Skeletal muscle tissue (tissue), 4 donors: ENCODE results near the gene HABP4. TPM values are rescaled to one million over a fixed set of nuclear protein-coding genes. Genes with fewer than 3 reads are reported as not detected.

Source experiments
- H3K27ac ChIP-seq: one replicate; pipeline ENCODE4 v1.7.0; 2013; ENCODE audit warnings: mild to moderate bottlenecking, low read depth, low read length, inconsistent platforms
- H3K27me3 ChIP-seq, 3 donors: one replicate each; pipeline ENCODE4 v1.7.0; 2013; ENCODE audit warnings: low read length in 3 of 3; ENCODE audit not compliant: control insufficient read depth in 3 of 3, insufficient read depth in 3 of 3
- H3K36me3 ChIP-seq, 3 donors: one replicate each; pipeline ENCODE4 v1.7.0; 2013; ENCODE audit warnings: low read length in 3 of 3; ENCODE audit not compliant: control insufficient read depth in 3 of 3, insufficient read depth in 3 of 3
- H3K4me1 ChIP-seq, 3 donors: one replicate each; pipeline ENCODE4 v1.7.0; 2013; ENCODE audit warnings: low read length in 3 of 3, mild to moderate bottlenecking in 3 of 3; ENCODE audit not compliant: control insufficient read depth in 3 of 3, insufficient read depth in 3 of 3
- H3K4me3 ChIP-seq, 3 donors: one replicate each; pipeline ENCODE4 v1.7.0; 2013; ENCODE audit warnings: low read length in 3 of 3
- H3K9ac ChIP-seq, 3 donors: one replicate each; pipeline ENCODE4 v1.7.0; 2013; ENCODE audit warnings: low read length in 3 of 3, mild to moderate bottlenecking in 3 of 3, moderate library complexity in 2 of 3, low read depth in 1 of 3
- H3K9me3 ChIP-seq, 3 donors: one replicate each; pipeline ENCODE4 v1.7.0; 2013; ENCODE audit warnings: low read length in 3 of 3; ENCODE audit not compliant: control insufficient read depth in 3 of 3
- total RNA-seq: library from RNA; depleted of rRNA; stranded (reverse); fragments of >200 nt; gene quantifications from one replicate; pipeline ENCODE4 v1.2.3, GENCODE V29; 2014
- donor health status: Osteomylitis.

The HABP4 gene
- total RNA-seq, 1 donor from 2014 or later, result 8.4 TPM

DNA sequence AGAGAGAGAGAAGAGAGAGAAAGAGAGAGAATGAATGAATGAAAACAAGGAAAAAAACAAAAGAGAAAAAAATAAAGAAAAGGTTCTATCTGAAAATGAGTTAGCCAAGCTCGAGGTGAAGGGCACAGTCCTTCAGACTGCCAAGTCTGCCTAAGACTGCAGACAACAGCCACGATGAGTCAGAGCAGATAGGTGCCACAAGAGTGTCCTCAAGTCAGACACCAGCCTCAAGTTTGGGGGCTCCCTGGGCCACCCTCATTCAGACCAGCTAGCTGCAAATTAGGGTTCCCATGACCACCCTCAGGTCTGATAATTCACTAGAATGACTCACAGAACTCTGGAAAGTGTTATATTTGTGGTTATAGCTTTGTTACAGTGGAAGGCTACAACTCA lies 13.9 kb upstream of the HABP4 start:
- Histone ChIP-seq H3K9ac (no peak overlapping the region), H3K4me1 (no peaks in the 10 kb centered on the region), H3K9me3 (no peaks in the 10 kb centered on the region), H3K4me3 (no peak overlapping the region), H3K27me3 (no peaks in the 10 kb centered on the region), H3K27ac (no peak overlapping the region), H3K36me3 (no peaks in the 10 kb centered on the region)

DNA sequence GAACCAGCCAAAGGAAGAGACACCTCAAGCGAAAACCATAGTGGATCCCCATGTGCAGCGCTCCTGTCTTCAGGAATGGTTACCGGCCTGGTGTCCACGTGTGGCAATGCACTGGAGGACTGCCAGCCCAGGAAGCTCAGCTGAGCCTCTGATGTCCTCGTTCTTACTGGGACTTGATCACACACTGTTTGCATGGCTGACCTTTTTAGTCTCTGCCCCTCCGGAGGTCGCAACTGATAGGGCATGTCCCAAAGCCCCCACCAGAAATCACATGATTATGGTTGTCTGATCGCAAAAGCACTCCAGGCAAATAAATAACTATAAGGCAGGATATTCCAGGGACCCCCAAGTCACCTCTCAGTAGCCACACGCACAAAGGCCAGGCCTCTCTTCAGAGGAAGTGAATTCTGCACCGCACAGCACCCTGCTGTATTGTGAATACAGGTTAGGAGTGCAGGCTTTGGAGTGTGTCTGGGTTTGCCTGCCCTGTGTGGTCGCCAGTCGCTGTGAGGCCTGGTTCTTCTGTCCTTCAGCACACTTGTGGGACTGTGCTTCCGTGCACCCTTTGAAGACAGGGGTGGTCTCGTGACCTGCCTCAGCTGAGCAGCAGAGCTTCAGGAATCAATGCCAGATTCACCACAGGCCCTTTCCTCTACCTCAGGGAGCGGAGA lies 13.4 kb upstream of the HABP4 start:
- Histone ChIP-seq H3K9me3 (no peaks in the 10 kb centered on the region), H3K27ac (no peak overlapping the region), H3K9ac (no peak overlapping the region), H3K4me3 (no peak overlapping the region), H3K4me1 (no peaks in the 10 kb centered on the region), H3K27me3 (no peaks in the 10 kb centered on the region), H3K36me3 (no peaks in the 10 kb centered on the region)

DNA sequence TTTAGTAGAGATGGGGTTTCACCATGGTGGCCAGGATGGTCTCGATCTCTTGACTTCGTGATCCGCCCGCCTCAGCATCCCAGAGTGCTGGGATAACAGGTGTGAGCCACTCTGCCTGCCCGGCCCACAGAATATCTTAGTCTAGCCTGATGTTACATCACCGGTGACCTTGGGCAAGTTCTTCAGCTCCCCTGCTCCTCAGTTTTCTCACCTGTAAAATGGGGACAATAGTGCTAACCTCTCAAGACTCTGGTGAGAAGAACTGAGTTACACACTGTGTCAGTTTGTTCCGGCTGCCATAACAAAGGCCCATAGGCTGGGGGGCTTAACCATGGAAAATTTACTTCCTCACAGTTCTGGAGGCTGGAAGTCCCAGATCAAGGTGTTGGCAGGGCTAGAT lies 12.5 kb upstream of the HABP4 start:
- Histone ChIP-seq H3K9me3 (no peaks in the 10 kb centered on the region), H3K4me1 (no peaks in the 10 kb centered on the region), H3K36me3 (no peaks in the 10 kb centered on the region), H3K4me3 (no peak overlapping the region), H3K27ac (no peak overlapping the region), H3K9ac (no peak overlapping the region), H3K27me3 (no peaks in the 10 kb centered on the region)

DNA sequence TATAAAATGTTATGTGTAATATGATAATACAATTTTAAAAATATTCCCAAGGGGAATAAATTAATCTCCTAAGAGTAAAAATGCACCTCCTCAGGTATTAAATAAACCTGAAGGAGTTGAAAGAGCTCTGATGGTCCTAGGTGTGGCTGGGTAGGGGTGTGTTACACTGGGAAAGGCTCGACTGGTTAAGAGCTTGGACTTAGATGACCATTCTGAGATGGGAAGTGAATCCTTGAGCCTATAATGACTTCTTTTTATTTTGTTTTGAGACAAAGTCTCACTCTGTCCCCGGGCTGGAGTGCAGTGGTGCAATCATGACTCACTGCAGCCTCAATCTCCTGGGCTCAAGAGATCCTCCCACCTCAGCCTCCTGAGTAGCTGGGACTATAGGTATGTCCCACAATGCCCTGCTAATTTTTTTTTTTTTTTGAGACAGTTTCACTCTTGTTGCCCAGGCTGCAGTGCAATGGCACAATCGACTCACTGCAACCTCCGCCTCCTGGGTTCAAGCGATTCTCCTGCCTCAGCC lies 9.2 kb upstream of the HABP4 start:
- Histone ChIP-seq H3K27ac (no peak overlapping the region), H3K4me3 (no peak overlapping the region), H3K9me3 (no peaks in the 10 kb centered on the region), H3K9ac (no peak overlapping the region), H3K36me3 (no peaks in the 10 kb centered on the region), H3K4me1 (no peaks in the 10 kb centered on the region), H3K27me3 (no peaks in the 10 kb centered on the region)

DNA sequence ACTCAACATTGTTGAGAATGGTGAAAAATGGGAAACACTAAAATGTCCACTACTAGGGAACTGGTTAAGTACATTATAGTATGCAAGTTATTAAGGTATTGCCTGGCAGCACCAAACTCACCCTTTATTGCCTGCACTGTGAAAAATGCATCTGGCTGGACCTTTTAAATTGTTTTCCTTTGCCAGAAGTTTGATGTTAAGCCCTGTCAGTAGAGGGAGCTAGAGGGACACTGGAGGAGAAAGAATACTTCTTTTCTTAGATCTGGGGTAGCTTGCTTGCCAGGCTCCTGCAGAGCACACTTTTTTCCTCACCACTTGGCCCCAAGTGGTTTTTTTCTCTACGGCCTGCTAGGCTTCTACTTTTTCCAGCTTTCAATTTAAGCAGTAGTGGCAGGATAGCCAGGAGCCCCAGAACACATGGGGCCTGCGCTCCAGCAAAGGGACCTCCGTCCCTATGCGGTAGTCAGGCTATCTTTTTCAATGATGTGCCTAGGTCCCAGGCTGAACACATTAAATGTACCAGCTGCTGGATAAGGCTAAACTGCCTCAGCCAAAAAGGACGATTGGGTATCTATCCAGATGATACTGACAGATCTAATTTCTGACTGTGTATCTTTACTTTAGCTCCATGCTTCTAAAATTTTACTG lies 8.0 kb upstream of the HABP4 start:
- no peaks in the 10 kb centered on the region for H3K9me3 ChIP-seq
- no peaks in the 10 kb centered on the region for H3K4me1 ChIP-seq
- H3K9ac ChIP-seq, result no peak overlapping the region
- H3K36me3 ChIP-seq, result no peaks in the 10 kb centered on the region
- H3K27ac ChIP-seq, result no peak overlapping the region
- H3K4me3 ChIP-seq, result no peak overlapping the region
- H3K27me3 ChIP-seq, result no peaks in the 10 kb centered on the region

DNA sequence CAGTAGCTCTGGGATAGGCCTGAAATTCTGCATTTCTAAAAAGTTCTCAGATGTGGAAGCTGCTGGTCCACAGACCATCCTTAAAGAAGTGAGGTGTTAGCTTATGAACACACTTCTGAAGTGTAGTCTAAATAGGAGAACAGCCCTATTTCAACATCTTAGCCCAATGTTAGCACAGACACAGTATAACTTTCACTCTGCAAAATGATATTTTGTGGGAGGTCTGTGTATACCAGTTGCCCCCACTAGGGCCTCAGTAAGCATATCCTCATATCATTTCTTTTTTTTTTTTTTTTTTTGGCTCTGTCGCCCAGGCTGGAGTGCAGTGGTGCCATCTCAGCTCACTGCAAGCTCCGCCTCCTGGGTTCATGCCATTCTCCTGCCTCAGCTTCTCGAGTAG lies 7.5 kb upstream of the HABP4 start:
- H3K4me1 ChIP-seq, result no peaks in the 10 kb centered on the region
- H3K4me3 ChIP-seq, result no peak overlapping the region
- H3K36me3 ChIP-seq, result no peaks in the 10 kb centered on the region
- H3K9ac ChIP-seq, result no peak overlapping the region
- no peaks in the 10 kb centered on the region for H3K27me3 ChIP-seq
- H3K9me3 ChIP-seq, result no peaks in the 10 kb centered on the region
- H3K27ac ChIP-seq, result no peak overlapping the region

DNA sequence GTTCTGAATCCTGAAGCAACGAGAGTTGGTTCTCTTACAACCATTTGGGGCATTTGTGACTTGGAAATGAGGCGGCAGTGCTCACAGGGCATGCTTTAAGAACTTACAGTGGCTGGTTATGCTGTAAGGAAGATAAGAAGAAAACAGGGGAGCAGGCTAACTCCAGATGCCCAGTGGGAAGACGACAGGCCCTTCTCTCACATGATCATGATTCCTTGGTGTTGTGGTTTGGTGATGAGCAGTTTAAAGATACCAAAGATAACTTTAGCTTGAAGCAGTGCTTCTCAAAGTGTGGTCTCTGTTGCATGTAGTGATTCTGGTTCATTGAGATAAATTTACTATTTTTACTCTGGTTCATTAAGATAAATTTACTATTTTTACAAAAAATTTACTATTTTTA lies 2.6 kb upstream of the HABP4 start:
- peaks cover 8 to 12% (median 10%) of the 10 kb centered on the region in 3 donors for H3K4me1 ChIP-seq
- H3K27me3 ChIP-seq, result no peaks in the 10 kb centered on the region
- H3K9me3 ChIP-seq, result no peaks in the 10 kb centered on the region
- H3K27ac ChIP-seq, result no peak overlapping the region
- H3K9ac ChIP-seq, result no peak overlapping the region
- H3K36me3 ChIP-seq, result no peaks in the 10 kb centered on the region
- no peak overlapping the region for H3K4me3 ChIP-seq

DNA sequence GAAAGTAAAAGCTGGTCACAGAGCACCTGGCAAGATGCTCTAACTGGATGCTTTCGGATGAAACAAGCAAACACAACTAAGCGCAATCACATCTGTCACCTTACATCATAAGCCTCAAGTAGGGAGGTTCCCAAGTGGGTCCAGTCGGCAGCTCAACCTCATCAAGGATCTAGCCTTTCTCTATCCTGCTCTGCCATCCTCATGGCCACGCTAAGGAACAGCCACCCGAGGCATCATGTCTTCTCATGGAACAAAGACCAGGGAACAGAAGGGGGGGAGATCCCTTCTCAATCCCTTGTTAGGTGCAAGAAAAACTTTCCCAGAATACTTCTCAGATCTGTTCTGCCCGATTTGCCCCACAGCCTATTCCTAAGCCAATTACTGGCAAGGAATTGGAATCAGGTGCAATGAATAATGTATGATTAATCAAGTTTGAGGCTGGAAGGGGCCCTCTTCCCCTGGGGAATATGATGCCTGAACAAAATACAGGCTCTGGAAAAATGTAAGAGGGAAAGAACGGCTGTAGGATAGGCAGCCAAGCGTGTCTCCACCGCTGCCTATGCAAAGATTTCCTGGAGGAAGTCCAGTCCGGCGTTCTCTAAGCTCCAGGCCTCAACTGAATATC lies 1.3 kb upstream of the HABP4 start:
- peaks cover 8 to 12% (median 10%) of the 10 kb centered on the region in 3 donors for H3K4me1 ChIP-seq
- H3K36me3 ChIP-seq, result no peaks in the 10 kb centered on the region
- H3K27ac ChIP-seq, result no peak overlapping the region

DNA sequence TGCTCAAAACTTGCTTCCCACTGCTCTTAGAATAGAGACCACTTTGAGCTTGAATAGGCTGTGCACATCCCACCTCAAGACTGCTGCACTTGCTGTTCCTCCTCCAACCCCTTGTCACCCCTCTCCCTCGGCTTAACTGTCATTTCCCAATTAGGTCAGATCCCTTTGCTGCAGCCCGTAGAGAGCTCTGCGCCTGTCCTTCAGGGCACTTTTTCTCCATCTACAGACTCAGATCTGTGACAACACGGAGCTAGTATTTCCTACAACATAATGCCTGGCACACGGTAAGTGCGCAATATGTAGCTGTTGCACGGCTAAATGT lies 485 bp upstream of the HABP4 start:
- H3K9me3 ChIP-seq, result no peaks in the 10 kb centered on the region
- H3K27ac ChIP-seq, result no peak overlapping the region
- peak overlapping the region; percentile 73 to 92 (median 88) for H3K4me3 ChIP-seq
- H3K4me1 ChIP-seq, result peaks cover 8 to 12% (median 10%) of the 10 kb centered on the region in 3 donors
- H3K36me3 ChIP-seq, result no peaks in the 10 kb centered on the region
- H3K27me3 ChIP-seq, result no peaks in the 10 kb centered on the region
- H3K9ac ChIP-seq, result peak overlapping the region; percentile 41 to 81 (median 73)

More for the DNA sequence above, 1.3 kb upstream of the HABP4 start:
- Histone ChIP-seq H3K27me3 (no peaks in the 10 kb centered on the region), H3K9ac (no peak overlapping the region), H3K9me3 (no peaks in the 10 kb centered on the region), H3K4me3 (no peak overlapping the region)
